Activated CD4-positive, alpha-beta memory T cell treated with anti-CD3 and anti-CD28 coated beads for 36 hours (primary cell): ENCODE results near the gene ZNF763. TPM values are rescaled to one million over a fixed set of nuclear protein-coding genes. Genes with fewer than 3 reads are reported as not detected.
"Not testable (repeated sequence)": the region's sequence is repeated elsewhere in the genome, so short reads cannot be mapped to it uniquely, and the experiment has no call there.

Source experiments
- CTCF ChIA-PET: fragments of 350-600 bp; sonication (Branson Sonifier 250); formaldehyde crosslinking; loops from one replicate; lab custom pipeline; 2021; ENCODE audit warnings: antibody characterized with exemption, inconsistent platforms; lab: Charles Lee
- POLR2A ChIA-PET: fragments of 350-600 bp; sonication (Branson Sonifier 250); formaldehyde crosslinking; loops from one replicate; lab custom pipeline; 2021; ENCODE audit warnings: antibody characterized with exemption; lab: Charles Lee
- DNase-seq: peaks from one replicate; pipeline ENCODE4 v3.0.0-alpha.2; 2020
- H3K27ac Mint-ChIP-seq: one replicate; pipeline ENCODE4 v1.8.0; 2021; ENCODE audit warnings: mixed read lengths
- H3K27me3 Mint-ChIP-seq: one replicate; pipeline ENCODE4 v1.8.0; 2021; ENCODE audit warnings: mixed read lengths
- H3K36me3 Mint-ChIP-seq: one replicate; pipeline ENCODE4 v1.8.0; 2021; ENCODE audit warnings: mixed read lengths
- H3K4me1 Mint-ChIP-seq: one replicate; pipeline ENCODE4 v1.8.0; 2021; ENCODE audit warnings: low read depth, mixed read lengths
- H3K4me3 Mint-ChIP-seq: one replicate; pipeline ENCODE4 v1.8.0; 2021; ENCODE audit warnings: mild to moderate bottlenecking, mixed read lengths
- H3K9me3 Mint-ChIP-seq: one replicate; pipeline ENCODE4 v1.8.0; 2021; ENCODE audit warnings: mixed read lengths
- intact Hi-C: fragments of 100-400 bp; cut with micrococcal nuclease; formaldehyde crosslinking; loops from one replicate; pipeline ENCODE4 v1.15.1; 2023
- total RNA-seq, 2 experiments: library from RNA; stranded (reverse); gene quantifications; one replicate each; pipeline ENCODE4 v1.2.3, GENCODE V29; 2021

ZNF763 gene
- total RNA-seq, 2 experiments from 2014 or later, result 0.97 to 1.6 TPM

DNA sequence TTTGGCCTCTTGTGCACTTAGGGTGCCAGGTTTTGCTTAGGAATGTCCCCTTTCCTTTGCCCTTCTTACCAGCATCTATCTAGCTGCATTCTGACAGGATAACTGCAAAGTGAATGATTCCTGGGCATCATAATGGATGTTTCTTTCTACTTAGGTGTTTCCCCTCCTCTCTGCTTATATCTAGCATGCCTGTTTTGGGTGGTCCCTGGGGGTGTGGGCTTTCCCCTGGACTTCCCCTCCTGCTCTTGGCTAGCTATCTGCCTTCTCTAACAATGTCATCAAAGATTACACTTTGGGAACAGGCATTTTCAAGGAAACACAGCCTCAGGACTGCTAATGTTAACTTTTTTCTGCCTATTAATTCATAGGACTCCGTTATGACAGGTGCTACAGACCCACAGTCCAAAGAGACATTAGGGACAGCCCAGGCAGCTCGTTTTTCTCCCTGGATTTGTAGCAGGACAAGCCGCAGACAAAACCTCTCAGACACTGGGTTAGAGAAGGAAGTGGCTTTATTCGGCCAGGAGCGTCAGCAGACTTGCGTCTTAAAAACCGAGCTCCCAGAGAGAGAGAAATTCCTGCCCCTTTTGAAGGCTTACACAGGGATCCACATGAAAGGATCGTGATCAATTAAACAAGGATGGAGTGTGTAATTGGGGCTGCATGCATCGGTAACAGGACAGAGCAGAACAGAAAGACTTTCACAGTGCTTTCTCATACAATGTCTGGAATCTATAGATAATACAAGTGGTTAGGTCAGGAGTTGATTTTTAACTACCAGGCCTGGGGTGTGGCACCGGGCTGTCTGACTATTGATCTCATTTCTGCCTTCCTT, 22.6 kb upstream of the ZNF763 start:
- Mint-ChIP-seq H3K9me3 (peaks cover 86% of the 10 kb centered on the region), H3K36me3 (peaks cover 88% of the 10 kb centered on the region), H3K27me3 (no peaks in the 10 kb centered on the region), H3K4me1 (no peaks in the 10 kb centered on the region), H3K4me3 (no peak overlapping the region), H3K27ac (no peak overlapping the region)
- intact Hi-C loops, result no loop called here
- ChIA-PET POLR2A (no interaction called here), CTCF (interaction anchor here (1.0 kb wide), 1 partner anchor 149 kb away, joined by 4 read pairs; no protein-coding TSS in a partner anchor)
- DNase-seq, result no peak

DNA sequence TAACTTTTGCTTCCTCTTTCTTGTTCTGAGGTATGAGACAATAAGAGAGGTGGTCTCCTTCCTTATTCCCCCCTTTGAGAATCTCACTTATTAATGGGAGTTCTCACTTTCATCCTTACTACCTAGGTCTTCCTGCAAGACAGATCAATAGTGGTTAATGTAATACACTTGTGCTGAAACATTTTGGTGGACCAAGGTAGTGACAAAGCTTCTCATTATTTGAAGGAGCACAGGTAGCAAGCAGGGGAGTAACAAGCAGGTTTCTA, 22.1 kb upstream of the ZNF763 start:
- H3K36me3 Mint-ChIP-seq, result peaks cover 91% of the 10 kb centered on the region
- H3K27me3 Mint-ChIP-seq, result no peaks in the 10 kb centered on the region
- ChIA-PET POLR2A (no interaction called here), CTCF (interaction anchor here (1.0 to 1.5 kb wide), 2 partner anchors 46 to 148 kb away, joined by 3 to 4 read pairs; no protein-coding TSS in a partner anchor)
- no peak overlapping the region for H3K27ac Mint-ChIP-seq
- no peaks in the 10 kb centered on the region for H3K4me1 Mint-ChIP-seq
- intact Hi-C loops, result no loop called here
- no peak for DNase-seq
- H3K9me3 Mint-ChIP-seq, result peaks cover 87% of the 10 kb centered on the region
- no peak overlapping the region for H3K4me3 Mint-ChIP-seq

DNA sequence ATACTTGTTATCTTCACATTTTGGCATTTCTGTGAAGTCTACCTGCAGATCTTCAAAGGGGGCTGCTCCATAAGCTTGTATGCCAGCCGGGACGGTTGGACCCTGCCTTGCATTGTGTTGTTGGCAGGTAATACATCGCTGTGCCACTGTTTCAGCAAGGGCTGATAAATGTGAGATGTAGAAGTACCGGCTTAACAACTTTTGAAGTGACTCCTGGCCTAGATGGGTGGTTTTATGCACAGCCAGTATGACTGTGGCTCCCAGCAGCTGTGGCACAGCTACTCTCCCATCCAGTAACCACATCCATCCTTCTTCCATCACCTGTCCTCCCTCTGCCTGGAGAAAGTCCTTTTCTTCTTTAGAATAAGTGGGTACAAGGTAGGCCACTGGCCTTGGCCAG, 20.2 kb upstream of the ZNF763 start:
- no peak overlapping the region for H3K27ac Mint-ChIP-seq
- CTCF ChIA-PET, result interaction anchor here (2.4 kb wide), 1 partner anchor 19 kb away, joined by 6 read pairs; no protein-coding TSS in a partner anchor
- DNase-seq, result no peak
- peaks cover 94% of the 10 kb centered on the region for H3K9me3 Mint-ChIP-seq
- H3K4me3 Mint-ChIP-seq, result no peak overlapping the region
- no peaks in the 10 kb centered on the region for H3K4me1 Mint-ChIP-seq
- no peaks in the 10 kb centered on the region for H3K27me3 Mint-ChIP-seq
- H3K36me3 Mint-ChIP-seq, result peaks cover 96% of the 10 kb centered on the region
- POLR2A ChIA-PET, result no interaction called here
- intact Hi-C loops, result no loop called here

DNA sequence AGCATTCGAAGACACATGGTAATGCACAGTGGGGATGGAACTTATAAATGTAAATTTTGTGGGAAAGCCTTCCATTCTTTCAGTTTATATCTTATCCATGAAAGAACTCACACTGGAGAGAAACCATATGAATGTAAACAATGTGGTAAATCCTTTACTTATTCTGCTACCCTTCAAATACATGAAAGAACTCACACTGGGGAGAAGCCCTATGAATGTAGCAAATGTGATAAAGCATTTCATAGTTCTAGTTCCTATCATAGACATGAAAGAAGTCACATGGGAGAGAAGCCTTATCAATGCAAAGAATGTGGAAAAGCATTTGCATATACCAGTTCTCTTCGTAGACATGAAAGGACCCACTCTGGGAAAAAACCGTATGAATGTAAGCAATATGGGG, 16.2 kb upstream of the ZNF763 start:
- intact Hi-C loops, result no loop called here
- DNase-seq, result no peak
- Mint-ChIP-seq H3K4me3 (no peak overlapping the region), H3K27me3 (no peaks in the 10 kb centered on the region), H3K27ac (no peak overlapping the region), H3K36me3 (peaks cover 88% of the 10 kb centered on the region), H3K9me3 (peaks cover 94% of the 10 kb centered on the region), H3K4me1 (no peaks in the 10 kb centered on the region)
- POLR2A ChIA-PET, result no interaction called here
- CTCF ChIA-PET, result interaction anchor here (1.2 kb wide), 1 partner anchor 193 kb away, joined by 5 read pairs; no protein-coding TSS in a partner anchor

DNA sequence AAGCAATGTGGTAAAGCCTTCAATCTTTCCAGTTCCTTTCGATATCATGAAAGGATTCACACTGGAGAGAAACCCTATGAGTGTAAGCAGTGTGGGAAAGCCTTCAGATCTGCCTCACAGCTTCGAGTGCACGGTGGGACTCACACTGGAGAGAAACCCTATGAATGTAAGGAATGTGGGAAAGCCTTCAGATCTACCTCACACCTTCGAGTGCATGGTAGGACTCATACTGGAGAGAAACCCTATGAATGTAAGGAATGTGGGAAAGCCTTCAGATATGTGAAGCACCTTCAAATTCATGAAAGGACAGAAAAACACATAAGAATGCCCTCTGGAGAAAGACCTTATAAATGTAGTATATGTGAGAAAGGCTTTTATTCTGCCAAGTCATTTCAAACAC, 15.6 kb upstream of the ZNF763 start:
- H3K4me1 Mint-ChIP-seq, result no peaks in the 10 kb centered on the region
- intact Hi-C loops, result no loop called here
- no peaks in the 10 kb centered on the region for H3K27me3 Mint-ChIP-seq
- no peak for DNase-seq
- H3K4me3 Mint-ChIP-seq, result no peak overlapping the region
- no peak overlapping the region for H3K27ac Mint-ChIP-seq
- peaks cover 92% of the 10 kb centered on the region for H3K9me3 Mint-ChIP-seq
- H3K36me3 Mint-ChIP-seq, result peaks cover 82% of the 10 kb centered on the region
- ChIA-PET CTCF (no interaction called here), POLR2A (no interaction called here)

DNA sequence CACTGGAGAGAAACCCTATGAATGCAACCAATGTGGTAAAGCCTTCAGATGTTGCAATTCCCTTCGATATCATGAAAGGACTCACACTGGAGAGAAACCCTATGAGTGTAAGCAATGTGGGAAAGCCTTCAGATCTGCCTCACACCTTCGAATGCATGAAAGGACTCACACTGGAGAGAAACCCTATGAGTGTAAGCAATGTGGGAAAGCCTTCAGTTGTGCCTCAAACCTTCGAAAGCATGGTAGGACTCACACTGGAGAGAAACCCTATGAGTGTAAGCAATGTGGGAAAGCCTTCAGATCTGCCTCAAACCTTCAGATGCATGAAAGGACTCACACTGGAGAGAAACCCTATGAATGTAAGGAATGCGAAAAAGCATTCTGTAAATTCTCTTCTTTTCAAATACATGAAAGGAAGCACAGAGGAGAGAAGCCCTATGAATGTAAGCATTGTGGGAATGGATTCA, 15.2 kb upstream of the ZNF763 start:
- H3K27me3 Mint-ChIP-seq, H3K4me3 Mint-ChIP-seq, DNase-seq, intact Hi-C loops, POLR2A ChIA-PET, H3K4me1 Mint-ChIP-seq: not testable (repeated sequence)
- CTCF ChIA-PET, result interaction anchor here (0.6 kb wide), 1 partner anchor 218 kb away, joined by 3 read pairs; no protein-coding TSS in a partner anchor
- Mint-ChIP-seq H3K36me3 (peaks cover 78% of the 10 kb centered on the region), H3K27ac (peak overlapping the region; percentile 25), H3K9me3 (peaks cover 90% of the 10 kb centered on the region)

DNA sequence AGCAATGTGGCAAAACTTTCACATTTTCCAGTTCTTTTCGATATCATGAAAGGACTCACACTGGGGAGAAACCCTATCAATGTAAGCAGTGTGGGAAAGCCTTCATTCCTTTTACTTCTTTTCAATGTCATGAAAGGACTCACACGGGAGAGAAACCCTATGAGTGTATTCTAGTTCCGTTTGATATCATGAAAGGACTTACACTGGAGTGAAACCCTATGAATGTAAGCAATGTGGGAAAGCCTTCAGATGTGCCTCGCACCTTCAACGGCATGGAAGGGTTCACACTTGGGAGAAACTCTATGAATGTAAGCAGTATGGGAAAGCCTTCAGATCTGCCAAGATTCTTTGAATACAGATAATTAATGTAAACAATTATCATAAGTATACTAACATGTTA, 14.5 kb upstream of the ZNF763 start:
- Mint-ChIP-seq H3K27me3 (no peaks in the 10 kb centered on the region), H3K36me3 (peaks cover 71% of the 10 kb centered on the region), H3K9me3 (peaks cover 88% of the 10 kb centered on the region), H3K4me1 (no peaks in the 10 kb centered on the region), H3K27ac (no peak overlapping the region), H3K4me3 (no peak overlapping the region)
- POLR2A ChIA-PET, result no interaction called here
- DNase-seq, result no peak
- intact Hi-C loops, result no loop called here
- CTCF ChIA-PET, result interaction anchor here (0.6 kb wide), 1 partner anchor 218 kb away, joined by 3 read pairs; no protein-coding TSS in a partner anchor

DNA sequence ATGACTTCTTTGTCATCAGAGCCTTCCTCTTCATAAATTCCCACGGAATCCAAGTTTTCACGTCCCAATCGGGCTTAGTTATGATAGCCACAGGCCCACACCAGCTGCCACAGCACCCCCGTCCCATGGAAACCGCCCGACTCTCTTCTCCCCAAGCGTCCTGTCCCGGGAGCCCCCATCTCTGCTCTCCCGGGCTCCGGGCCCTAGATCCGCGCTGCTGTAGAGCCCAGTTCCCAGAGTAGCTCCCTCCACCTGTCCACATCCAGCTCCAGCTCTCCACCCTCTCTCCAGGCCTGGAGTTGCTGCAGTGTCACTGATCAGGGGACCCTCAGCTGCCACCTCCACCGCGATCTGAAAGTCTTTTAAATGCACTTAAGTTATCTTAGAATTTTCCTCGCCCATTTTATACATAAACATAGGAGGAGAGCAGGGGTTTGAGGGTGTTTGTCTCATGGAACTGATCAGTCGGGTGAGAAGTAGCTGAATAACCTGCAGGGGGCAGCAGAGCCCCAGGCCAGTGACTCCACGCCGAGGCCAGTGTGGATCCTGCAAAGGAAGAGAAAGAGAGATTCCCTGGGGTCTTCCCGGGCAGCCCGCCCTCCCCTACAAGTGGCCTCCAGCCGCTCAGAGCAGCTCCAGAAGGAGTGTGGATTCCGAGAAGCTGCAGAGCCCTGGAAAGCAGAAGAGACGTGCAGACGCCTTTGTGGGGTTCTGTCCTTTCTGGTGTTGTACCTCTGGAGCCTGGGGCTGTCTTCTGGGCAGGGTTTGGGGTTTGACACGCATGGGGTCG, 1.1 kb upstream of the ZNF763 start:
- ChIA-PET CTCF (interaction anchor here (0.7 to 3.9 kb wide), 34 partner anchors 9 to 589 kb away, joined by 3 to 106 read pairs (median 5); partner anchors contain the start of genes SWSAP1, ZNF136, ZNF20 and ZNF491), POLR2A (interaction anchor here (1.2 to 1.7 kb wide), 2 partner anchors 24 to 40 kb away, joined by 7 to 8 read pairs; partner anchors contain the start of gene ZNF700)
- Mint-ChIP-seq H3K9me3 (no peaks in the 10 kb centered on the region), H3K4me1 (peaks cover 20% of the 10 kb centered on the region), H3K27ac (peak overlapping the region; percentile 79), H3K4me3 (peak overlapping the region; percentile 24), H3K36me3 (no peaks in the 10 kb centered on the region), H3K27me3 (no peaks in the 10 kb centered on the region)
- peak; percentile 81 for DNase-seq
- intact Hi-C loops, result loop anchor here (1.0 kb wide), 4 partner anchors 25 to 177 kb away; partner anchors contain the start of genes ZNF20 and ZNF700

DNA sequence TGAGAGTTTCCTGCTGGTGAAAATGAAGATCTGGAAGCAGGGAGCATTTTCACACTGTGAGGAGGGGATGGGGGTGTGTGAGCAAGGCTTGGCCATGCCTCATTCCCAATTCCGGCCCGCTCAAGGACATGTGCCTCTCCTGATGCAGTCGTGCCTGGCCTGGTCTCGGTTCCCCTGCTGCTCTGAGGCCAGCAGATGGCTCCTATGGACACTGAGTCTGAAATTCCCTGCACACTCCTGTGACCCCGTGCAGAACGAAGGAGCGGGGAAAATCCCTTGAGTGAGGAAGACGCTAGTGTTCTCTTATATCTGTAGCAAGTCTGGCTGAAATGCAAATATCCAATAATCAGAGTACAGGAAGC, 363 bp upstream of the ZNF763 start:
- H3K36me3 Mint-ChIP-seq, result no peaks in the 10 kb centered on the region
- no peaks in the 10 kb centered on the region for H3K9me3 Mint-ChIP-seq
- ChIA-PET POLR2A (interaction anchor here (0.7 to 1.7 kb wide), 4 partner anchors 24 to 176 kb away, joined by 3 to 8 read pairs (median 5); partner anchors contain the start of genes ZNF20 and ZNF700), CTCF (interaction anchor here (0.6 to 3.9 kb wide), 27 partner anchors 10 to 198 kb away, joined by 3 to 106 read pairs (median 6); partner anchors contain the start of genes ZNF136, ZNF20, ZNF491 and ZNF700)
- intact Hi-C loops, result loop anchor here (1.0 kb wide), 4 partner anchors 24 to 176 kb away; partner anchors contain the start of genes ZNF20 and ZNF700
- no peaks in the 10 kb centered on the region for H3K27me3 Mint-ChIP-seq
- no peak for DNase-seq
- H3K4me3 Mint-ChIP-seq, result peak overlapping the region; percentile 88
- peaks cover 20% of the 10 kb centered on the region for H3K4me1 Mint-ChIP-seq
- H3K27ac Mint-ChIP-seq, result peak overlapping the region; percentile 79

DNA sequence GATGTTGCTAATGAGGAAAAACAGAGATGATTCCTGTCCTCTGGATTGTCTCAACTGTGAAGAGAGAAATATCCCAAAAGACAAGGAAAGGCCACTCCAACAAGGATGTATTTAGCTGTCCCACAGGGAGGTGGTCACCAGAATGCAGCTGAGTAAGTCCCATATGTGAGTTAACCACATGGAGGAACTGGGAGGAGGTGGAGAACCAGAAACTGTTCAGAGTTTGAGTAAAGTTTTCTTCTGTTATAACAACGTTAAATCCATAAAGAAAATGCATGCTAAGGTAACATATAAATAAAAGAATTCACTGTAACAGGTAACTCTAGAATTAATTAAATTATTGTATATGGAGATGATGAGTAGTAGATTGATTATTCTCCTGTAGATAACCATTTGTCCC, 5.3 kb downstream of the ZNF763 start:
- peaks cover 11% of the 10 kb centered on the region for H3K9me3 Mint-ChIP-seq
- no peak overlapping the region for H3K27ac Mint-ChIP-seq
- no peak for DNase-seq
- POLR2A ChIA-PET, result no interaction called here
- H3K27me3 Mint-ChIP-seq, result no peaks in the 10 kb centered on the region
- intact Hi-C loops, result no loop called here
- peaks cover 7% of the 10 kb centered on the region for H3K36me3 Mint-ChIP-seq
- CTCF ChIA-PET, result interaction anchor here (2.9 kb wide), 1 partner anchor 18 kb away, joined by 16 read pairs; no protein-coding TSS in a partner anchor
- H3K4me3 Mint-ChIP-seq, result no peak overlapping the region
- H3K4me1 Mint-ChIP-seq, result peaks cover 9% of the 10 kb centered on the region

DNA sequence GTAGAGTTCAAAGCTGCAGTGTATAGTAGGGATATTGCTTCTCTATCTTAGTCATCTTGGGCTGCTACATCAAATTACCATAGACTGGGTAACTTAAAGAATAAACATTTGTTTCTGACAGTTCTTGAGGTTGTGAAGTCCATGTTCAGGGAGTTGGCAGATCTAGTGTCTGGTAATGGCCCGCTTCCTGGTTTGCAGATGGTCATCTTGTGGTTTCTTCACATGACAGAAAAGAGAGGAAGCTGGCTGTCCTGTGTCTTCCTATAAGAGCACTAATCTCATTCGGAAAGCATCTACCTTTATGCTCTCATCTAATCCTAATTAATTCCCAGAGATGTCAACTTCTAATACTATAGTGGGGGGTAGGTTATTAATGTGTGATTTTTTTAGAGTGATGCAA, 6.2 kb downstream of the ZNF763 start:
- Mint-ChIP-seq H3K36me3 (peaks cover 10% of the 10 kb centered on the region), H3K9me3 (peaks cover 18% of the 10 kb centered on the region), H3K27ac (no peak overlapping the region), H3K4me3 (no peak overlapping the region), H3K4me1 (peaks cover 1% of the 10 kb centered on the region), H3K27me3 (no peaks in the 10 kb centered on the region)
- no peak for DNase-seq
- ChIA-PET CTCF (no interaction called here), POLR2A (interaction anchor here (0.6 kb wide), 1 partner anchor 41 kb away, joined by 6 read pairs; no protein-coding TSS in a partner anchor)
- intact Hi-C loops, result no loop called here
